ENCODE results near the gene ZBTB21.

The ZBTB21 gene

GRCh38 chr21:42010507-42011495 lies 641 bp upstream of the ZBTB21 start:
- no peak overlapping the region for H2BK120ac ChIP-seq (ENCODE audit: low read depth, low read length)
- H3K36me3 ChIP-seq (ENCODE audit: control insufficient read depth, insufficient read depth, low read length), result no peaks in the 10 kb centered on the region
- peaks cover 7% of the 10 kb centered on the region for H3K79me1 ChIP-seq (ENCODE audit: low read length)
- no peak overlapping the region for H4K5ac ChIP-seq (ENCODE audit: low read length)
- H3K27ac ChIP-seq (ENCODE audit: low read depth, low read length), result peak overlapping the region; percentile 93
- H4K8ac ChIP-seq (ENCODE audit: low read depth, low read length), result peak overlapping the region; percentile 68
- H3K79me2 ChIP-seq (ENCODE audit: control insufficient read depth, insufficient read depth, low read length), result peaks cover 2% of the 10 kb centered on the region
- peak overlapping the region; percentile 61 for H3K9ac ChIP-seq (ENCODE audit: low read length)
- H3K4me1 ChIP-seq (ENCODE audit: control insufficient read depth, low read depth, low read length), result no peaks in the 10 kb centered on the region
- H3K56ac ChIP-seq (ENCODE audit: low read length), result peak overlapping the region; percentile 95
- WGBS (ENCODE audit: extremely low coverage, insufficient coverage, low lambda C conversion rate), result no CpG with 5 or more reads among the region's 120 CpGs
- H3K23ac ChIP-seq (ENCODE audit: low read length), result no peak overlapping the region
- H3K4me3 ChIP-seq (ENCODE audit: low read length), result peak overlapping the region; percentile 45
- peak overlapping the region; percentile 62 for H3K18ac ChIP-seq (ENCODE audit: low read length)
- H3K27me3 ChIP-seq (ENCODE audit: insufficient read depth, low read length, poor library complexity), result no peaks in the 10 kb centered on the region
- H3K4ac ChIP-seq (ENCODE audit: low read depth, low read length), result peak overlapping the region; percentile 87
- DNase-seq, result peak; percentile 46
- peak overlapping the region; percentile 67 for H3K4me2 ChIP-seq (ENCODE audit: low read length)
- H2AK5ac ChIP-seq (ENCODE audit: low read length), result no peak overlapping the region
- no peak overlapping the region for H2BK5ac ChIP-seq (ENCODE audit: low read length)
- H2BK15ac ChIP-seq (replicated peaks; ENCODE audit: low read depth), result no peak overlapping the region

DNA sequence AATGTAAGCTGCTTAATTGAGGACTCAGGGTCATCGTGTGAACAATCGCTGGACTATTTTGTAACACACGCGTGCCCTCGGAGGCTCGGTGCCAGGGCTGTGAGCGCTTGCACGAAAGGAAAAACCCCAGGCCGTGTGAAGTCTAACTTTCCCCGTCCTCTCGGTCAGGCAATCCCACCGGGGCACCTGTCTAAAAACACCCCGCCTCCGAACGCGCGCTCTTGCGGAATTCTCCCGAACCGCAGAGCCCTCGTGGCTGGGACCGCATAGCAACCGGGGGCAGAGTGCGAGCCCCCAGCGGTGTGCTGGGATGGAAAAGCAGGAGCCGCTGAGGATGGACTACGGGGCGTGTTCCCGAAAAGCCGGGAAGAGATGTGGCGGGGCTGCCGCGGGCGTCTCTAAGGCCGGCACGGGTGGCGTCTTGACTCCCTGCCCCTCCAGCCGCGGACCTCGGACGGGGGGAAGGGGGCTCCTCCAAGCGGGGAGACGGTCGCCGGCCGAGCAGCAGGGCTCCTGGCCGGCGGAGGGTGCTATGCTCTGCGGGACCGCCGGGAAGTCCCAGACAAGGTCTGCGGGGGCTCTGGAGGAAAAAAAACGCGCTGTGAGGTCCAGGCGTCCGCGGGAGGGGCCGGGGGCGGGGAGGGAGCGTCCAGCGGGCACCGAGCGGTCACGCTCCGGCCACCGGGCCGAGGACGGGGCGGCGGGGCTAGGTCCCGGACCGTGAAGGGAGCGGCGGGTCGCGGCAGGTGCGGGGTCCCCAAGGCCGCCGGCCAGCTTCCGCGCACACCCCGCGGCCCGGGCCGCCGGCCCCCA lies 936 bp downstream of the ZBTB21 start:
- Histone ChIP-seq H3K27ac (ENCODE audit: low read depth, low read length) (peak overlapping the region; percentile 87), H2AK5ac (ENCODE audit: low read length) (no peak overlapping the region), H3K79me2 (ENCODE audit: control insufficient read depth, insufficient read depth, low read length) (peaks cover 4% of the 10 kb centered on the region), H3K23ac (ENCODE audit: low read length) (no peak overlapping the region), H3K56ac (ENCODE audit: low read length) (peak overlapping the region; percentile 85), H3K36me3 (ENCODE audit: control insufficient read depth, insufficient read depth, low read length) (no peaks in the 10 kb centered on the region), H3K9ac (ENCODE audit: low read length) (peak overlapping the region; percentile 77), H2BK120ac (ENCODE audit: low read depth, low read length) (no peak overlapping the region), H3K4me1 (ENCODE audit: control insufficient read depth, low read depth, low read length) (no peaks in the 10 kb centered on the region), H4K8ac (ENCODE audit: low read depth, low read length) (peak overlapping the region; percentile 77), H3K79me1 (ENCODE audit: low read length) (peaks cover 10% of the 10 kb centered on the region), H3K4me2 (ENCODE audit: low read length) (peak overlapping the region; percentile 60), H2BK15ac (replicated peaks; ENCODE audit: low read depth) (no peak overlapping the region), H2BK5ac (ENCODE audit: low read length) (no peak overlapping the region), H3K27me3 (ENCODE audit: insufficient read depth, low read length, poor library complexity) (no peaks in the 10 kb centered on the region), H4K5ac (ENCODE audit: low read length) (no peak overlapping the region), H3K4ac (ENCODE audit: low read depth, low read length) (peak overlapping the region; percentile 41), H3K4me3 (ENCODE audit: low read length) (peak overlapping the region; percentile 75), H3K18ac (ENCODE audit: low read length) (peak overlapping the region; percentile 91)
- DNase-seq, result peak; percentile 69
- WGBS (ENCODE audit: extremely low coverage, insufficient coverage, low lambda C conversion rate), result no CpG with 5 or more reads among the region's 86 CpGs

DNA sequence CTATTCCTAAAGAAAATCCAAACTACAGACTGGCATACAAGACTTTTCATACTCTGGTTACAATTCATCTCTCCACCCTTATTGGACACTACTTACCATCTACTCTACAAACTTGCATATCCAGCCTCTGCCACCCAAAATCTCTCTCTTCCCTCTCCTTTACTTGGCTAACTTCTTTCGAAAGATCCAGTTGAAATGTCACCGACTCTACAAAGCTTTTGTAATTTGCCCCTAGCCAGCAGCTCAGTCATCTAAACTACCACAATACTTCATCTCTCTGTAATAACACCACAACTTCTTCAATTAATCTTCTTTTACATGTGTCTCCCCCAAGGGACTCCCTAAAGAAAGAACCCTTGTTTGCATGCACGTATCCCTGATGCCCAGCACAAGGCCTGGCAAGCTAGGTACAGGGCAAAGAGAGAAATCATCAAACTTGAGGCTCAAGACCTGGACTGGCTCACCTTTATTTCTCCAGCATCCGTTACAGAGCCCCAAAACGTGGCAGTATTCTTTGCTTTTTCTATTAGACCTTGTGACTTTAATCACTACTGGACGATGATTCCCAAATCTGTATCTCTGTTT lies 2.7 kb downstream of the ZBTB21 start:
- Histone ChIP-seq H3K18ac (ENCODE audit: low read length) (no peak overlapping the region), H3K56ac (ENCODE audit: low read length) (no peak overlapping the region), H2AK5ac (ENCODE audit: low read length) (no peak overlapping the region), H4K8ac (ENCODE audit: low read depth, low read length) (no peak overlapping the region), H3K79me2 (ENCODE audit: control insufficient read depth, insufficient read depth, low read length) (peaks cover 4% of the 10 kb centered on the region), H3K79me1 (ENCODE audit: low read length) (peaks cover 10% of the 10 kb centered on the region), H3K23ac (ENCODE audit: low read length) (no peak overlapping the region), H3K36me3 (ENCODE audit: control insufficient read depth, insufficient read depth, low read length) (no peaks in the 10 kb centered on the region), H3K27me3 (ENCODE audit: insufficient read depth, low read length, poor library complexity) (no peaks in the 10 kb centered on the region), H3K9ac (ENCODE audit: low read length) (no peak overlapping the region), H2BK120ac (ENCODE audit: low read depth, low read length) (no peak overlapping the region), H3K4me3 (ENCODE audit: low read length) (no peak overlapping the region), H3K4ac (ENCODE audit: low read depth, low read length) (no peak overlapping the region), H4K5ac (ENCODE audit: low read length) (no peak overlapping the region), H2BK5ac (ENCODE audit: low read length) (no peak overlapping the region), H3K4me1 (ENCODE audit: control insufficient read depth, low read depth, low read length) (no peaks in the 10 kb centered on the region), H3K4me2 (ENCODE audit: low read length) (no peak overlapping the region), H2BK15ac (replicated peaks; ENCODE audit: low read depth) (no peak overlapping the region), H3K27ac (ENCODE audit: low read depth, low read length) (no peak overlapping the region)
- no peak for DNase-seq
- no CpG with 5 or more reads among the region's 6 CpGs for WGBS (ENCODE audit: extremely low coverage, insufficient coverage, low lambda C conversion rate)

GRCh38 chr21:42006765-42007164 lies 3.4 kb downstream of the ZBTB21 start:
- Histone ChIP-seq H3K23ac (ENCODE audit: low read length) (no peak overlapping the region), H4K5ac (ENCODE audit: low read length) (no peak overlapping the region), H3K27me3 (ENCODE audit: insufficient read depth, low read length, poor library complexity) (no peaks in the 10 kb centered on the region), H4K8ac (ENCODE audit: low read depth, low read length) (no peak overlapping the region), H2BK5ac (ENCODE audit: low read length) (no peak overlapping the region), H2BK120ac (ENCODE audit: low read depth, low read length) (no peak overlapping the region), H3K4ac (ENCODE audit: low read depth, low read length) (no peak overlapping the region), H3K4me1 (ENCODE audit: control insufficient read depth, low read depth, low read length) (no peaks in the 10 kb centered on the region), H3K36me3 (ENCODE audit: control insufficient read depth, insufficient read depth, low read length) (no peaks in the 10 kb centered on the region), H3K79me2 (ENCODE audit: control insufficient read depth, insufficient read depth, low read length) (peaks cover 4% of the 10 kb centered on the region), H3K79me1 (ENCODE audit: low read length) (peaks cover 11% of the 10 kb centered on the region), H3K4me3 (ENCODE audit: low read length) (no peak overlapping the region), H2AK5ac (ENCODE audit: low read length) (no peak overlapping the region), H3K27ac (ENCODE audit: low read depth, low read length) (no peak overlapping the region), H2BK15ac (replicated peaks; ENCODE audit: low read depth) (no peak overlapping the region), H3K18ac (ENCODE audit: low read length) (no peak overlapping the region), H3K56ac (ENCODE audit: low read length) (no peak overlapping the region), H3K9ac (ENCODE audit: low read length) (no peak overlapping the region), H3K4me2 (ENCODE audit: low read length) (no peak overlapping the region)
- DNase-seq, result no peak
- WGBS (ENCODE audit: extremely low coverage, insufficient coverage, low lambda C conversion rate), result no CpG with 5 or more reads among the region's 1 CpG

DNA sequence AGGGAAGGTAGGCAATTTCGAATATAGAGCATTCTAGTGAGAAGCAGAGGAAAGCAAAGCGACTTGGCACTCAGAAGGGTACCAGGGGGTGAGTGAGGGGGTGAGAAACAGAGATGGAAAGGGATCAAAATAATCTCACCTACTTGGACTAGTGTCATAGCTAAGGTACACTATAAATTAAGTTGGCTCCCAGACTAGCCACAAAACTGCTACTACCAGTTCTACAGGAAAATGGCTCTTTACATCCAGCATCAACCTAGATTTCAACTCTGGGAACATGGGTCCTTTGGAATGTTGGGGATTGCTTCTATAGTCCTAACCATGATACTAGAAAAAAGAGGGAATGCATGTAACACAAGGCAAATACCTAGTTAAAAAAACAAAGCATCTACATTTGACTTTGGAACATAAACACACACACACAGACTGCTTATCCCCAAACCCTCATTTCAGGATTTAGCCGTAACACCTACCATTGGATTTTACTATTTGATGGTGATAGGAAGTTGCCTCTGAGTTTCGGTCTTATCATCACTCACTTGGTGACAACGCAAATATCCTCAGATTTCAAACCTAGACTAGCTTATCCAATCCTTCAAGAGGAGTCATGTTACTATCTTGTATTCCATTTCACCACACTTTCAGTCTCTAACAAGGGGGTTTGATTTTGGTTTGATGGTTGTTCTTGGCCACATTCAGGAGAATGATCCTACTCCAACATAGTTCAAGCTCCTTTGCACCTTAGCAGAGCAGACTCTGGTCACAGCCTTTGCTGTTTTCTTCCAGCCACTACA lies 5.6 kb downstream of the ZBTB21 start:
- Histone ChIP-seq H3K23ac (ENCODE audit: low read length) (no peak overlapping the region), H3K79me1 (ENCODE audit: low read length) (peaks cover 14% of the 10 kb centered on the region), H3K18ac (ENCODE audit: low read length) (no peak overlapping the region), H3K27me3 (ENCODE audit: insufficient read depth, low read length, poor library complexity) (no peaks in the 10 kb centered on the region), H3K4me3 (ENCODE audit: low read length) (no peak overlapping the region), H3K4me1 (ENCODE audit: control insufficient read depth, low read depth, low read length) (no peaks in the 10 kb centered on the region), H2BK15ac (replicated peaks; ENCODE audit: low read depth) (no peak overlapping the region), H4K8ac (ENCODE audit: low read depth, low read length) (no peak overlapping the region), H3K79me2 (ENCODE audit: control insufficient read depth, insufficient read depth, low read length) (peaks cover 4% of the 10 kb centered on the region), H3K36me3 (ENCODE audit: control insufficient read depth, insufficient read depth, low read length) (no peaks in the 10 kb centered on the region), H3K27ac (ENCODE audit: low read depth, low read length) (no peak overlapping the region), H4K5ac (ENCODE audit: low read length) (no peak overlapping the region), H2BK120ac (ENCODE audit: low read depth, low read length) (no peak overlapping the region), H2AK5ac (ENCODE audit: low read length) (no peak overlapping the region), H3K56ac (ENCODE audit: low read length) (no peak overlapping the region), H2BK5ac (ENCODE audit: low read length) (no peak overlapping the region), H3K4me2 (ENCODE audit: low read length) (no peak overlapping the region), H3K4ac (ENCODE audit: low read depth, low read length) (no peak overlapping the region), H3K9ac (ENCODE audit: low read length) (no peak overlapping the region)
- no CpG with 5 or more reads among the region's 5 CpGs for WGBS (ENCODE audit: extremely low coverage, insufficient coverage, low lambda C conversion rate)
- no peak for DNase-seq

Data from mesendoderm (in vitro differentiated cells).